GM19238 (cell line): ENCODE data around the gene CASP14.
"Not testable (repeated sequence)": the region's sequence is repeated elsewhere in the genome, so short reads cannot be mapped to it uniquely, and the experiment has no call there.

Experiments used
- DNase-seq: peaks from one replicate; pipeline ENCODE4 v3.0.0; 2011; ENCODE audit warnings: low spot score; ENCODE audit not compliant: insufficient read length

Gene CASP14

DNA sequence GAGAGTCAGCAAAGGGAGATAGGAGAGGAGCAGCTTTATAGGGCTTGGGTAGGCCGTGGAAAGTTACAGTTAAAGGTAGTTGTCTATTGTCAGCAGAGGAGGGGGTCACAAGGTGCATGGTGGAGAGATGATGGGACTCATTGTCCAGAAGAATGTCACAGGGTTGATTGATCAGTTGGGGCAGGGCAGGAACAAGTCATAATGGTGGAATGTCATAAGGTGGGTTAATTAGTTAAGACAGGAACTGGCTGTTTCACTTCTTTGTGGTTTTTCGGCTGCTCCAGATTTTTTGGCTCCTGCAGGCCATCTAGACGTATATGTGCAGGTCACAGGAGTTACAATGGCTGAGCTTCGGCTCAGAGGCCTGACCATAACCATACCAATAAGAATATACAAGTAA lies 21.1 kb downstream of the CASP14 start:
- not testable (repeated sequence) for DNase-seq

DNA sequence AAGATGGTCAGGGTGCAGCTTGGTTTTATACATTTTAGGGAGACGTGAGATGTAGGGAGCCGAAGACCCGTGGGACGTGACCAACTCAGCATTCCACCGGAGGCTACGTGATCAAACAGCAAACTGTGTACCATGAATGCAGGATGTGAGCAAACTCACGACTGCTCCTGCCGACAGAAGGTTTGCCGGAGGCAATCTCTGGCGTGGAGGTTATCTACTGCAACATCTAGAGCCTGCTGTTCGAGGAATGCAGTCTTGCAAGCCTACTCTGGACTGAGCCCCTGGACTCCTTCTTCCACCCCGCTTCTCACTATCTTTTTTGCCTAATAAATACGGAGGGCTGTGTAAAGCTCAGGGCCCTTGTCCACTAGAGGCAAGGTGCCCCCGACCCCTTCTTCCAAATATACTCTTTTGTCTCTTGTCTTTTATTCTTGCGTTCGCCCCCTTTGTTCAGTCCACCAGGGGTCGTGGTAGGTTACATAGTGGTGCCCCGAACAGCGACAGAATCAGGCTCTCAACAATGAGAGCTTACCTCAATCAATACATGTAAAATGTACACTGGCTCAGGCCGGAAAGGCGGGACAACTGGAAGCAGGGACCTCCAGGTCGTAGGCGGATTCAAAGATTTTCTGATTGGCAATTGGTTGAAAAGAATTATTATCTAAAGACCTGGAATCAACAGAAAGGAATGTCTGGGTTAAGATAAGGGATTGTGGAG lies 23.8 kb downstream of the CASP14 start:
- no peak for DNase-seq

DNA sequence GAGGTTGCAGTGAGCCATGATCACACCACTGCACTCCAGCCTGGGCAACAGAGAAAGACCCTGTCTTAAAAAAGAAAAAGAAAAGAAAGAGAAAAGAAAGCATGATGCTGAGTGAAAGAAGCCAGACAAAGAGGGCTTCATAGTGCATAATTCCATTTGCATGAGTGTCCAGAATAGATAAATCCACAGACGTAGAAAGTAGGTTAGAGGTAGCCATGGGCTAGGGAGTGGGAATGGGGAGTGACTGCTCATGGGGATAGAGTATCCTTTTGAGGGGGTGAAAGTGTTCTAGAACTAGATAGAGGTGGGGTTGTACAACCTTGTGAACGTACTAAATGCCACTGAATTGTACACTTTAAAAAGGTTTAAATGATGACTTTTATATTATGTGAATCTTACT lies 25.1 kb downstream of the CASP14 start:
- no peak for DNase-seq

GRCh38 chr19:15075806-15076205 lies 26.5 kb downstream of the CASP14 start:
- no peak for DNase-seq

GRCh38 chr19:15080002-15080401 lies 30.7 kb downstream of the CASP14 start:
- not testable (repeated sequence) for DNase-seq

GRCh38 chr19:15081911-15082310 lies 32.6 kb downstream of the CASP14 start, which contains the start of gene OR1I1:
Gene OR1I1, plus strand, starts transcription at chr19:15082211. Its CDS starts 4,855 bp downstream, at chr19:15087066.
- no peak for DNase-seq

GRCh38 chr19:15087182-15087581 lies 37.9 kb downstream of the CASP14 start:
- no peak for DNase-seq

- DNase-seq: no peak
Measured at GRCh38 chr19:15091918-15092753, 42.9 kb downstream of the CASP14 start.

- DNase-seq: no peak
Measured at GRCh38 chr19:15093001-15093400, 43.7 kb downstream of the CASP14 start.

- DNase-seq: no peak
Measured at GRCh38 chr19:15096223-15096622, 46.9 kb downstream of the CASP14 start.

DNA sequence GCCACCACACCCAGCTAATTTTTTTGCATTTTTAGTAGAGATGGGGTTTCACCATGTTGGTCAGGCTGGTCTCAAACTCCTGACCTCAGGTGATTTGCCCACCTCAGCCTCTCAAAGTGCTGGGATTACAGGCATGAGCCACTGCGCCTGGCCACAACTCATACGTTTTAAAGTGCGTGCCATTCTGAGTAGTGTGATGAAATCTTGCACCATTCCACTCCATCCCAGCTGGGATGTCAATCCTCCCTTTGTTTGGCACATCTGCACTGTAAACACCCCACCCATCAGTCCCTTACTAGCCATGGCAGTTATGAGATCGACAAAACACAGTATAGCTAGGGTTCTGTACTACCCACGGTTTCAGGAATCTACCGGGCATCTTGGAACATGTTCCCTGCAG lies 48.7 kb downstream of the CASP14 start:
- not testable (repeated sequence) for DNase-seq

DNA sequence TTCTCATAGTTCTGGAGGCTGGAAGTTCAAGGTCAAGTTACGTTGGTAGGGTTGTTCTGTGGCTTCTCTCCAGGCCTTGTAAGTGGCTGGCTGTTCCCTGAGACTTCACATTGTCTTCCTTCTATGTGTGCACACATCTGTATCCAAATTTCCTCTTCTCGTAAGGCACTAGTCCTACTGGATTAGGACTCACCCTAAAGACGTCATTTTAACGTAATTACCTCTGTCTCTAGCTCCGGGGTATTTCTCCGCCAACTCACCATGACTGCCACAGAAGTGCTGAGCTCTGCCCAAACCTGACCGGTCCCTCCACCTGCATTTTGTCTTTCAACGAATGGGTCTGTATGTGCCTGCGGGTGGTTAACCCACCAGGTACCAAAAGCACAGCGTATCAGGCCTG lies 49.2 kb downstream of the CASP14 start:
- no peak for DNase-seq

DNA sequence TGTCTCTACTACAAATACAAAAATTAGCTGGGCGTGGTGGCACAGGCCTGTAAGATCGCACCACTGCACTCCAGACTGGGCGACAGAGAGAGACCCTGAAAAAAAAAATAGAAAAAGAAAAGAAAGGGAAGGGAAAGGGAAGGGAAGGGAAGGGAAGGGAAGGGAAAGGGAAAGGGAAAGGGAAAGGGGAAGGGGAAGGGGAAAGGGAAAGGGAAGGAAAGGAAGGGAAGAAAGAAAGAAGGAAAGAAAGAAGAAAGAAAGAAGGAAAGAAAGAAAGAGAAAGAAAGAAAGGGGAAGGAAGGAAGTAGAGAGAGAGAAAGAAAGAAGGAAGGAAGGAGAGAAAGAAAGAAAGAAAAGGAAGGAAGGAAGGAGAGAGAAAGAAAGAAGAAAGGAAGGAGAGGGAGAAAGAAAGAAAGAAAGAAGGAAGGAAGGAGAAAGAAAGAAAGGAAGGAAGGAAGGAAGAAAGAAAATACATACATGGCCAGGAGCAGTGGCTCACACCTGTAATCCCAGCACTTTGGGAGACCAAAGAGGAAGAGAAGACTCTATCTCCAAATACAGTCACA lies 49.8 kb downstream of the CASP14 start:
- no peak for DNase-seq

- DNase-seq: no peak
Measured at GRCh38 chr19:15101479-15102082, 52.3 kb downstream of the CASP14 start.

DNA sequence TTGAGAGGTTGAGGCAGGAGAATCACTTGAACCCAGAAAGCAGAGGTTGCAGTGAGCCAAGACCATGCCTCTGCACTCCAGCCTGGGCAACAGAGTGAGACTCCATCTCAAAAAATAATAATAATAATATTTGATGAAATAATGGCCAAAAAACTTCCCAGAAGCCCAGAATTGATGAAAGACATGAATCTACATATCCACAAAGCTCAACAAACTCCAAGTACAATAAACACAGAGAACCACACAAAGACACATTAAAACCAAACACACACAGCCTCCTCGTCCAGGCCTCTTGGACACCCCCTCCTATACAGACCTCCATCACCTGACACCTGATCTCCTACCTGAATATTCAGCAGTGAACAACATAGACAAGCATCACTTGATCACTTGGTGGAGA lies 54.7 kb downstream of the CASP14 start:
- no peak for DNase-seq

DNA sequence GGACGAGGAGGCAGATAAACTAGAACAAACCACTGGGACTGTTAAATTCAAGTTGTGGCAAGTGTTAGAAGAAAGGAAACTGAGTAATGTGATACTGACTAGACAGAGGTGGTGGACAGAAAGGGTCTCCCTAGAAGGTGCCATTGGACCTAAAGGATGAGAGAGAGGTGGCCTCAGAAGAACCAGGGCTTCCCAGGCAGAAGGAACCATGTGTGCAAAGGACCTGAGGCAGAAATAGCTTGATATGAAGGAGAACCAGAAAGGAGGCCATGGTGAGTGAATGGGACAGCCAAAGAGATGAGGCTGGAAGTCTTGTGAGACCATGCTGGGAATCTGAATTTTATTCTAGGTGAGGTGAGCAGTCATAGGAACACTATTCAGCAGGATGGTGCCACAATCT lies 55.1 kb downstream of the CASP14 start:
- no peak for DNase-seq

- DNase-seq: no peak
Measured at GRCh38 chr19:15105044-15105443, 55.8 kb downstream of the CASP14 start.

GRCh38 chr19:15107061-15108010 lies 58.1 kb downstream of the CASP14 start, which contains the start of gene SYDE1:
Gene SYDE1, plus strand, starts transcription at chr19:15107401. Its CDS starts 33 bp downstream, at chr19:15107434.
- no peak for DNase-seq
